Coronary artery (tissue), 2 donors: Measurements from ENCODE around the gene EFCAB8.

ENCODE experiments used
- DNase-seq: peaks from one replicate; pipeline ENCODE4 v3.0.0-alpha.2; 2017; ENCODE audit warnings: low spot score
- H3K27ac ChIP-seq, 2 donors: fragments of 200-600 bp; sonication (generic); one replicate each; pipeline ENCODE4 v1.5.1; 2016 to 2019
- H3K4me3 ChIP-seq: fragments of 200-600 bp; sonication (generic); 2 replicates; pipeline ENCODE4 v1.5.1; 2016; ENCODE audit warnings: mild to moderate bottlenecking, moderate library complexity
- CTCF ChIP-seq: fragments of 200-600 bp; sonication (generic); IDR thresholded peaks from one replicate; pipeline ENCODE4 v1.5.1; 2019; ENCODE audit warnings: antibody characterized with exemption

EFCAB8 gene

GRCh38 chr20:32885185-32885584, 26.5 kb downstream of the EFCAB8 start:
- no peak overlapping the region for H3K27ac ChIP-seq
- DNase-seq, result no peak
- H3K4me3 ChIP-seq, result no peak overlapping the region
- no peak for TF ChIP-seq CTCF

- no peak overlapping the region for H3K4me3 ChIP-seq
- DNase-seq, result no peak
- no peak overlapping the region for H3K27ac ChIP-seq
- TF ChIP-seq CTCF, result no peak
Measured at GRCh38 chr20:32885952-32886351, 27.2 kb downstream of the EFCAB8 start.

- Histone ChIP-seq H3K27ac (no peak overlapping the region), H3K4me3 (no peak overlapping the region)
- no peak for DNase-seq
- no peak for TF ChIP-seq CTCF
Measured at GRCh38 chr20:32886652-32887051, 27.9 kb downstream of the EFCAB8 start.

- DNase-seq, result no peak
- H3K4me3 ChIP-seq, result no peak overlapping the region
- no peak for TF ChIP-seq CTCF
- no peak overlapping the region for H3K27ac ChIP-seq
Measured at GRCh38 chr20:32887492-32887891, 28.8 kb downstream of the EFCAB8 start.

- H3K4me3 ChIP-seq, result no peak overlapping the region
- no peak overlapping the region for H3K27ac ChIP-seq
- TF ChIP-seq CTCF, result no peak
- DNase-seq, result no peak
Measured at GRCh38 chr20:32888636-32889035, 29.9 kb downstream of the EFCAB8 start.

- no peak for DNase-seq
- Histone ChIP-seq H3K4me3 (no peak overlapping the region), H3K27ac (no peak overlapping the region)
- TF ChIP-seq CTCF, result no peak
Measured at GRCh38 chr20:32889281-32889680, 30.6 kb downstream of the EFCAB8 start.

GRCh38 chr20:32891491-32891890, 32.8 kb downstream of the EFCAB8 start:
- no peak for DNase-seq
- no peak for TF ChIP-seq CTCF
- H3K4me3 ChIP-seq, result no peak overlapping the region
- H3K27ac ChIP-seq, result no peak overlapping the region
